ENCODE data around the gene TMEM72. TPM values are rescaled to one million over a fixed set of nuclear protein-coding genes. Genes with fewer than 3 reads are reported as not detected.

Gene TMEM72
- total and polyA plus RNA-seq, 2 of the 13 experiments (the other 11 are each of a cell fraction or from before 2014, with no cell fraction given), result 0.04 TPM; not detected in 1

DNA sequence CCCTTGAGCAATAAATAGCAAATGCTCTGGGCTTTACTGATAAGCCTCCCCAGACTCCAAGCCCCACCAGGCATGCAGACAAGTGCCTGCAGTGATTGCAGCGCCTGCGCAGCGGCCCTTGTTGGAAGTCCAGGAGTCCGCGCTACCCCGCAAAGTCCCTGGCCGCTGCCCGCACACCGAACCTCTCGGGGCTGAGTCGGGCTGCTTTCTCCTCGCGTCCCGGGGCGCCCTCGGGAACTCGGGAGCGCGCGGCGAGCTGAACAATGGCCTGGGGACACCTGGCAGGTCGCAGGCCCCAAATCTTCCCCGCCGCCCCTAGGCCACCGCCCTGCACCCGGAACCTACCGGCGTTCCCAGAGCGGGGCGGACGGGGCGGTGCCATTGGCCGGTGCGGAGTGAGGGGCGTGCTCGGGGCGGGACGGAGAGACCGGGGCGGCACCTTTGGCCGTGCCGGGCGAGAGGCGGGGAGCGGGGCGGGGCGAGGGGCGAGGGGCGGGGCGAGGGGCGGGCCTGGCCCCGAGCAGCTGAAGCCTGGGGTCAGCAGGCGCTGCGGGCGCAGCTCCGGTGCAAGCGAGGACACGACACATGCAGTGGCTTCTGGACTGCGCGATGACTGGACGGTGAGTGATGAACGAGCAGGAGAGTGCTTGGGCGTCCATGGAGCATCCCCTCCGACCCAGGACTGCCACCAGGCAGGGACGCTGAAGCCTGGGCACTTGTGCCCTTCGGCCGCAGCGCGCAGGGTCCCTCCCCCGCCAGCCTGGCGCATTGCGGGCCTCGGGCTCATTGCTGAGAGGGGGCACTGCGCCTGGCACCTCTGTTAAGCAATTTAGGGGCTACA is 48.3 kb downstream of the TMEM72 start, which contains the start of gene RASSF4 (continued):
- TF ChIP-seq ZNF800 (CRISPR knock-in tag; IDR thresholded peaks at IDR 0.05), result 0 out of 2 replicates have a peak, but pooled peaks have one; percentile 17
- TF ChIP-seq, protein P1, sequence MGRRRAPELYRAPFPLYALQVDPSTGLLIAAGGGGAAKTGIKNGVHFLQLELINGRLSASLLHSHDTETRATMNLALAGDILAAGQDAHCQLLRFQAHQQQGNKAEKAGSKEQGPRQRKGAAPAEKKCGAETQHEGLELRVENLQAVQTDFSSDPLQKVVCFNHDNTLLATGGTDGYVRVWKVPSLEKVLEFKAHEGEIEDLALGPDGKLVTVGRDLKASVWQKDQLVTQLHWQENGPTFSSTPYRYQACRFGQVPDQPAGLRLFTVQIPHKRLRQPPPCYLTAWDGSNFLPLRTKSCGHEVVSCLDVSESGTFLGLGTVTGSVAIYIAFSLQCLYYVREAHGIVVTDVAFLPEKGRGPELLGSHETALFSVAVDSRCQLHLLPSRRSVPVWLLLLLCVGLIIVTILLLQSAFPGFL (CRISPR knock-in tag; IDR thresholded peaks at IDR 0.05), result no peak
- TF ChIP-seq GATAD2A (CRISPR knock-in tag; IDR thresholded peaks at IDR 0.05), result no peak; the same call in 1 of the 2 replicates
- peak; percentile 53; the same call in 1 of the 2 replicates for TF ChIP-seq KDM4B (CRISPR knock-in tag; IDR thresholded peaks at IDR 0.05)
- TF ChIP-seq ZSCAN29 (CRISPR knock-in tag; conservative IDR thresholded peaks at IDR 0.05), result no peak
- TF ChIP-seq ZNF639 (CRISPR knock-in tag; conservative IDR thresholded peaks at IDR 0.05), result peak; percentile 86
- TF ChIP-seq, protein P2, sequence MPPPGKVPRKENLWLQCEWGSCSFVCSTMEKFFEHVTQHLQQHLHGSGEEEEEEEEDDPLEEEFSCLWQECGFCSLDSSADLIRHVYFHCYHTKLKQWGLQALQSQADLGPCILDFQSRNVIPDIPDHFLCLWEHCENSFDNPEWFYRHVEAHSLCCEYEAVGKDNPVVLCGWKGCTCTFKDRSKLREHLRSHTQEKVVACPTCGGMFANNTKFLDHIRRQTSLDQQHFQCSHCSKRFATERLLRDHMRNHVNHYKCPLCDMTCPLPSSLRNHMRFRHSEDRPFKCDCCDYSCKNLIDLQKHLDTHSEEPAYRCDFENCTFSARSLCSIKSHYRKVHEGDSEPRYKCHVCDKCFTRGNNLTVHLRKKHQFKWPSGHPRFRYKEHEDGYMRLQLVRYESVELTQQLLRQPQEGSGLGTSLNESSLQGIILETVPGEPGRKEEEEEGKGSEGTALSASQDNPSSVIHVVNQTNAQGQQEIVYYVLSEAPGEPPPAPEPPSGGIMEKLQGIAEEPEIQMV (CRISPR knock-in tag; IDR thresholded peaks at IDR 0.05; ENCODE audit: low read depth), result peak; percentile 48; the same call in 1 of the 2 replicates
- TF ChIP-seq IKZF4 (CRISPR knock-in tag; IDR thresholded peaks at IDR 0.05; ENCODE audit: borderline replicate concordance, low read depth, not compliant biosample characterization), result no peak
- peak; percentile 88 for TF ChIP-seq RXRA (CRISPR knock-in tag; IDR thresholded peaks at IDR 0.05)
- TF ChIP-seq ZNF350 (CRISPR knock-in tag; IDR thresholded peaks at IDR 0.05; ENCODE audit: borderline replicate concordance, low read depth), result peak; percentile 77; the same call in 1 of the 2 replicates
- TF ChIP-seq ZNF207 (IDR thresholded peaks at IDR 0.05; ENCODE audit: borderline replicate concordance), result no peak
- TF ChIP-seq MYNN (CRISPR knock-in tag; IDR thresholded peaks at IDR 0.05; ENCODE audit: low read depth), result no peak
- peak; percentile 87; the same call in 1 of the 2 replicates for TF ChIP-seq KDM2A (CRISPR knock-in tag; IDR thresholded peaks at IDR 0.05; ENCODE audit: borderline replicate concordance, low read depth)
- TF ChIP-seq, protein P3, sequence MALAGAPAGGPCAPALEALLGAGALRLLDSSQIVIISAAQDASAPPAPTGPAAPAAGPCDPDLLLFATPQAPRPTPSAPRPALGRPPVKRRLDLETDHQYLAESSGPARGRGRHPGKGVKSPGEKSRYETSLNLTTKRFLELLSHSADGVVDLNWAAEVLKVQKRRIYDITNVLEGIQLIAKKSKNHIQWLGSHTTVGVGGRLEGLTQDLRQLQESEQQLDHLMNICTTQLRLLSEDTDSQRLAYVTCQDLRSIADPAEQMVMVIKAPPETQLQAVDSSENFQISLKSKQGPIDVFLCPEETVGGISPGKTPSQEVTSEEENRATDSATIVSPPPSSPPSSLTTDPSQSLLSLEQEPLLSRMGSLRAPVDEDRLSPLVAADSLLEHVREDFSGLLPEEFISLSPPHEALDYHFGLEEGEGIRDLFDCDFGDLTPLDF (CRISPR knock-in tag; IDR thresholded peaks at IDR 0.05), result peak; percentile 61; the same call in 1 of the 2 replicates
- no peak; the same call in none of the 2 replicates for TF ChIP-seq ZNF451 (CRISPR knock-in tag; IDR thresholded peaks at IDR 0.05)
- TF ChIP-seq, protein P4, sequence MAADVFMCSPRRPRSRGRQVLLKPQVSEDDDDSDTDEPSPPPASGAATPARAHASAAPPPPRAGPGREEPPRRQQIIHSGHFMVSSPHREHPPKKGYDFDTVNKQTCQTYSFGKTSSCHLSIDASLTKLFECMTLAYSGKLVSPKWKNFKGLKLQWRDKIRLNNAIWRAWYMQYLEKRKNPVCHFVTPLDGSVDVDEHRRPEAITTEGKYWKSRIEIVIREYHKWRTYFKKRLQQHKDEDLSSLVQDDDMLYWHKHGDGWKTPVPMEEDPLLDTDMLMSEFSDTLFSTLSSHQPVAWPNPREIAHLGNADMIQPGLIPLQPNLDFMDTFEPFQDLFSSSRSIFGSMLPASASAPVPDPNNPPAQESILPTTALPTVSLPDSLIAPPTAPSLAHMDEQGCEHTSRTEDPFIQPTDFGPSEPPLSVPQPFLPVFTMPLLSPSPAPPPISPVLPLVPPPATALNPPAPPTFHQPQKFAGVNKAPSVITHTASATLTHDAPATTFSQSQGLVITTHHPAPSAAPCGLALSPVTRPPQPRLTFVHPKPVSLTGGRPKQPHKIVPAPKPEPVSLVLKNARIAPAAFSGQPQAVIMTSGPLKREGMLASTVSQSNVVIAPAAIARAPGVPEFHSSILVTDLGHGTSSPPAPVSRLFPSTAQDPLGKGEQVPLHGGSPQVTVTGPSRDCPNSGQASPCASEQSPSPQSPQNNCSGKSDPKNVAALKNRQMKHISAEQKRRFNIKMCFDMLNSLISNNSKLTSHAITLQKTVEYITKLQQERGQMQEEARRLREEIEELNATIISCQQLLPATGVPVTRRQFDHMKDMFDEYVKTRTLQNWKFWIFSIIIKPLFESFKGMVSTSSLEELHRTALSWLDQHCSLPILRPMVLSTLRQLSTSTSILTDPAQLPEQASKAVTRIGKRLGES (CRISPR knock-in tag; IDR thresholded peaks at IDR 0.05; ENCODE audit: borderline replicate concordance), result no peak
- TF ChIP-seq JUND (CRISPR knock-in tag; IDR thresholded peaks at IDR 0.05), result no peak
- TF ChIP-seq JUN (CRISPR knock-in tag; IDR thresholded peaks at IDR 0.05), result no peak
